Measurements from ENCODE around the gene ARRDC2.
"Not testable (repeated sequence)": the region's sequence is repeated elsewhere in the genome, so short reads cannot be mapped to it uniquely, and the experiment has no call there.

ARRDC2 gene

GRCh38 chr19:18007917-18008673 is at the start of gene ARRDC2:
Gene ARRDC2 (plus strand): TSS chr19:18008170. CDS start chr19:18008311, 141 bp downstream.
- DNase-seq: peak; percentile 96

DNA sequence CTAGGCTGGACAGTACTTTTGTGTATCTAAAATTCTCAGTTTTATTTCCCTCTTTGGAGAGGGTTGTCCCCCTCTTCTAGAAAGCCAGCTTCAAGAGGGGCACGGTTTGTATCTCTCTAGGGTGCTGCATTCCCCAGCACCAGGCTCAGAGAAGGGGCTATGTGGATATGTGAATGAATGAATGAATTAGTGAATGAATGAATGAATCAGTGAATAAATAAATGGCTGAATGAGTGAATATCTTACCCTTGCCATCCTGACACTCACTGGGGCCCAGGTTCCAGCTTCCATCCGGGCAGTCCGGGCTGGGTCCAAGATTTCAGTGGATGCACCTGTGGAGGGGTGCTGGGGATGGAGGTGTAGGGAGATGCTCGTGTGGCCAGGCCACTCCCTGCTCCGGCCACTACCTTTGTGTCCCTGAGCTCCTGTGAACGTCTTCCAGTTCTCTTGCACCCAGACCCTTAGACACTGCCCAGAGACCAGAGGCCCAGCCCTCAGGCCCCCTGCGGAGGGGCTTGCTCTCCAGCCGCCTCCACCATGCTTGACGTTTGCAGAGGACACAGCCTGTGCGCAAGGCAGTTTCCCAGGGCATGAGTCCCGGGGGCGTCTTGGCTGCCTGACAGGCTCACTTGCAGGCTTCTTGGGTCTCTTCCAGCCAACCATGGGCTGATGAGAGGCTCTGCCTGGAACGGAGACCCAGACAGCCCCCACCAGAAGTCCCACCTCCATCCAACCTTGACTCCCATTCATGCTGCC is 43.9 kb upstream of the ARRDC2 start:
- no peak for DNase-seq

- no peak for DNase-seq
Measured at GRCh38 chr19:17965370-17966128, 42.4 kb upstream of the ARRDC2 start.

DNA sequence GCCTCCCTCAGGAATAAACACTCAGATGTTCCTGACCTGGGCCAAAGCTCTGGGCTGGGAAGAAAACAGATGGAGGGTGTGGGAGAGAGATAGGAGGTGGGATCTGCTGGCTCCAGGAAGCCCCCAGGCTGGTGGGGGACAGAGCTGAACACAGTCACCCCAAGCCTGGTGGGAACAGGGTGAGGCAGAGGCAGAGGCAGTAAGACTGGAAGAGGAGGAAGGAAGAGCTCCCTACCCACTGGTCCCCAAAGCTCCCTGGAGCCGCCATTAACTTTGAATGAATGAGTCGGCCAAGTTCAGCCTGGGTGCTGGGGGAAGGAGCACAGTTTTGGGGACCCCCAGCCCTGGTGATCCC is 41.9 kb upstream of the ARRDC2 start:
- no peak for DNase-seq

DNA sequence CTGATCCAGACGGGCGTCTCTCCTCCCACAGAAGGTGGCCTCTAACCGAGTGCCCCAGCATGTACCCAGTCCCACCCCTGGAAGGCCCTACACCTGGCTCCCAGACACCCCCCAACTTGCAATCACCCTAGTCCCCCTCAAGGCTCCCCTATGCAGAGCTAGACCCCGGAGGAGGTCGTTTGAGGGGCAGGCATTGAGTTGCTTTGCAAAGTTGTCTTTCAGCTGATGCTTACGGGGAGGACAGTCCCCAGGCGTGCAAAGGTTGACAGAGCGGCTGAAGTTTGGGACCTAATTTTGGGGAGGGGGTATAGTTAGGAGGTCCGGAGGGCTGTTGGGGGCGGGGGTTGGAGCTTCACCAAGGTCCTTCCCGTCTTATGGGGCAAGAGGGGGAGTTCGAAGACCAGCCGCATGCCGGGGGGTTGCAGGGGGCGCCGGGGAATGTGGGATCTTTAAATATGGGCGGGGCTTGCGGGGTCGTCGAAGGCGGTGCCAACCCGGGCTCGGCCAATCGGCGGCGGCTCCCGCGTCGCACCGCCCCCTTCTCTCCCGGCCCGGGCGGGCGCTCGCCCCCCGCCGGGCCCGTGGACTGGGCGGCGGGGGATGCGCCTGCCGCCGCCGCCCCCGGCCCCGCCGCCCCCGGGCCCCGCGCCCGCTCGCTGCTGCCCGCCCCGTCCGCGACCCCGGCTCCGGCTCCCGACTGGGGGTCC is 41.3 kb upstream of the ARRDC2 start, which contains the start of gene KCNN1:
Gene KCNN1, plus strand, starts transcription at position 558 of the 707 bp plus-strand sequence. CDS start 6,782 bp downstream, outside the sequence.
- no peak for DNase-seq

DNA sequence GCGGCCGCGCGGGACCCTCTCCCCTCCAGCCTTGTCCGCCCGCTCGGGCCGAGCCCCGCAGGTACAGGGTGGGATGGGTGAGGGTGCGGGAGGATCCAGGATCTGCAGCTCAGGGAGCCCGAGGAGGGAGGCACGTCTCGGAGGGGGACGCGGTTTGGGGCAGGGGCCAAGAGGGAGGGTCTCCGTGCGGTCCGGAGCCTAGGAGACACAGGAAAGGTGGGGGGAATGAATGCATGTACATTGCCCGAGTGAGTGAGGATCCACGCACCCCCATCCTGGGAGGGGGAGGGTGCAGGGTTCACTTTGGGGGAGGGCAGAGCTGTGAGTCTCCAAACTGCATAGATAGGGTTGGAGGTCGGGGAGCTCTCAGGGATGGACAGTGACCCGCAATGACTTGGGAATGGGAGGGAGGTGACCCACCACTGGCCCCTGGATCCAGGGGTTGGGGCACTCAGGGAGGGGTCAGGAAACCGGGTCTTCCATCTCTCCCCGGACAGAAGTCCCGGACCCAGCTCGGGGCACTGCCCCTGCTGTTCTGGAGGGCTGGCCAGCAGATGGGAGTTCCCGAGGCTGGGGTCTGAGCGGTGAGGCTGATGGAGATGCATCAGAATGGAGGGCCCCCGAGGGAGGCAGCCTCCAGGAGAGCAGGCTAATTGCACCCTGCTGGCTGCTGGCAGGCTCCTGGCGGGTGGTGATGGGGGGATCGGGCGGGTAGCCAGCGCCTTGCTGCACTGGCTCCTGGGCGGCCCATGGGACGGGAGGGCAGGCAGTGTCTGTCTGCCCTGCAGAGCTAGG is 40.5 kb upstream of the ARRDC2 start:
- DNase-seq: no peak

DNA sequence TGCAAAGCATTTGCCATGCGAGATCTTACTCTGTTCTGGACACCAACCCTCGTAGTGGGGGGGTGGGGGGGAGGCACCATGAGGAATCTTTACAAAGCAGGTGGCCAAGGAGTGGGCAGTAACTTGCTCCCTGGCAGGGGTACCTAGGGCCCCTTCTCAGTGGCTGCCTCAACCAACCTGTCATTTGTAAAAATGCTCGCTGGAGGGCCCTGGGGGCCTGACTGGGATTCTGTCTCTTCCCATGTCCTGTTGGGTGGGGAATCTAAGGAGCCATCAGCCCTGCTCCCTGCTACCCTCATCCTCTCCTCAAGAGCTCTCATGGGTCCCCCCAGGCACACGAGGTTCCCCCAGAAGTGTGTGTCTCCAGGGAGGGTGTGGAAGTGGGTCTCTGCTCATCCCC is 39.6 kb upstream of the ARRDC2 start:
- DNase-seq: no peak

DNA sequence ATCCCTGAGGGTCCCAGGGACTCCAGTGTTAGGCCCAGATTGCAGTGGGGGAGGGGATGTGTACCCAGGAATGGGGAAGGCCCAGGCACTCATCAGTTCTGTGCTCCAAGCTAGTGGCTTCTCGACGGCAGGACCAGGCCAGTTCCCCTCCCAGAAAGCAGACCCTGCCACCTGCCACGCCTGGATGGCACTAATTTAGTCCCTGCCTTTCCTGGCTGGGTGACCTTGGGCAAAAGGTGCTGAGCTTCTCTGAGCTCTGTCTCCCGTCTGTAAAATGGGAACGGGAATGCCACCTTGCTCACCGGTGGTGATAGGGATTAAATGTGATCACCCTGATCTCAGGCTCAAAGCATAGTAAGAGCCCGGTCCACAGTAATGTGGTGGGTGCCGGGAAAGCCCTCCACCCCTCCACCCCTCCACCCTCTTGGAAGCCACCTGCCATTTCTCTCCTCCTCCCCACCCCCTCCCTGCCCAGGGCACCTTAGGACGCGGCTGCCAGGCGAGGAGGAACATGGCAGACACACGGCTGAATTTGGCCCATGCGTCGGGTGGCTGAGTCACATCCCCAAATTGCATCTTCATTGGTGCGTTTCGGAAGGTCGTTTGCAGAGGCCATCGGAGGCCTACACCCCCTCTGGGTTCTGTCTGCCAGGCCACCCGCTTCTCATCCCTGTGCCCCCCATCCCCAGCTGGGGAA is 38.7 kb upstream of the ARRDC2 start:
- DNase-seq: no peak

GRCh38 chr19:17972230-17972629 is 35.7 kb upstream of the ARRDC2 start:
- DNase-seq: no peak

DNA sequence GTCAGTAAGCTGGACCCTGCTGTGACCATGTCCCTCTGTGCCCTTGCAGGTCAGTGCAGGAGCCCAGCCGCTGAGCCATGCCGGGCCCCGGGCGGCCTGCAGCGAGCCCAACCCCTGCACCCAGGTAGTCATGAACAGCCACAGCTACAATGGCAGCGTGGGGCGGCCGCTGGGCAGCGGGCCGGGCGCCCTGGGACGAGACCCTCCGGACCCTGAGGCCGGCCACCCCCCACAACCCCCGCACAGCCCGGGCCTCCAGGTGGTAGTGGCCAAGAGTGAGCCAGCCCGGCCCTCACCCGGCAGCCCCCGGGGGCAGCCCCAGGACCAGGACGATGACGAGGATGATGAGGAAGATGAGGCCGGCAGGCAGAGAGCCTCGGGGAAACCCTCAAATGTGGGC is 34.2 kb upstream of the ARRDC2 start:
- no peak for DNase-seq

DNA sequence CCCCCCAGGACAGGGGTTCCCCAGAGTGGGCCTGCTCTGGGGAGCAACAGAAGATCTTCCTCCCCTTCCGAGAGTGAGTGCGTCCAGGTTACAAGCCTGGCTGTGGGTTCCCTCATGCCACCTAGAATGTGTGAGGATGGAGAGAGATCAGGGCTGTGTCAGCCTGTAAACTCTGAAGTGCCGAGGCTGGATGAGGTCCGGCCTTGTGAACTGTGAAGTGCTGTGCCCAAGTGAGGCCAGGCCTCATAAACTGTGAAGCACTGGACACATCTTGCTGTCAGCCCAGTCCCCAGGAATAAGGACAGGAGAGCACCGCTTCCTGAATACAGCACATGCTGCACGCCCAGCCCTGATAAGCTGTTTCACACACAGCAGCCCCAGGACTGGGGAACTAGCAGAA is 33.4 kb upstream of the ARRDC2 start:
- no peak for DNase-seq

DNA sequence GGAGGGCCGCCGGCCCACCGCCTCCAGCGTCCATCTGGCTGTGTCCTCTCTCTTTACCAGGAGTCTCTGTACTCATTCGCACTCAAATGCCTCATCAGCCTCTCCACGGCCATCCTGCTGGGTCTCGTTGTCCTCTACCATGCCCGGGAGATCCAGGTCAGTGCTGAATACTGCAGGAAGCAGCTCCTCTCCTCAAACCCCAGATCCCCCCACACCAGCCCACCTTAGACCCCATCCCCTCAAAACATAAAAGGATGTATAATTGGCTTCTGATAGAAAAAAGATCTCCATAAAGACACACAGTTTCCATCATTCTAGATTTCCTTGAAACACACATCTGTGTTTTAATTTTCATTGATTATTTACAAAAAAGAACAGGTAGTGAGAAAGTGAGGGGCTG is 32.9 kb upstream of the ARRDC2 start:
- DNase-seq: no peak

GRCh38 chr19:17977021-17977420 is 30.9 kb upstream of the ARRDC2 start:
- no peak for DNase-seq

GRCh38 chr19:17977488-17977887 is 30.5 kb upstream of the ARRDC2 start:
- no peak for DNase-seq

DNA sequence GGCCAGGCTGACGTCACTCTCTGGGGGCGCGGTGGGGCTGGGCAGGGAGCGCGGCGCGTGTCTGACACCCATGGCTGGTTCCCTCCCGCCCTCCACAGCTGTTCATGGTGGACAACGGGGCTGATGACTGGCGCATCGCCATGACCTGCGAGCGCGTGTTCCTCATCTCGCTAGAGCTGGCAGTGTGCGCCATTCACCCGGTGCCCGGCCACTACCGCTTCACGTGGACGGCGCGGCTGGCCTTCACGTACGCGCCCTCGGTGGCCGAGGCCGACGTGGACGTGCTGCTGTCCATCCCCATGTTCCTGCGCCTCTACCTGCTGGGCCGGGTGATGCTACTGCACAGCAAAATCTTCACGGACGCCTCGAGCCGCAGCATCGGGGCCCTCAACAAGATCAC is 26.4 kb upstream of the ARRDC2 start:
- DNase-seq: no peak

GRCh38 chr19:17982430-17982829 is 25.5 kb upstream of the ARRDC2 start:
- no peak for DNase-seq

DNA sequence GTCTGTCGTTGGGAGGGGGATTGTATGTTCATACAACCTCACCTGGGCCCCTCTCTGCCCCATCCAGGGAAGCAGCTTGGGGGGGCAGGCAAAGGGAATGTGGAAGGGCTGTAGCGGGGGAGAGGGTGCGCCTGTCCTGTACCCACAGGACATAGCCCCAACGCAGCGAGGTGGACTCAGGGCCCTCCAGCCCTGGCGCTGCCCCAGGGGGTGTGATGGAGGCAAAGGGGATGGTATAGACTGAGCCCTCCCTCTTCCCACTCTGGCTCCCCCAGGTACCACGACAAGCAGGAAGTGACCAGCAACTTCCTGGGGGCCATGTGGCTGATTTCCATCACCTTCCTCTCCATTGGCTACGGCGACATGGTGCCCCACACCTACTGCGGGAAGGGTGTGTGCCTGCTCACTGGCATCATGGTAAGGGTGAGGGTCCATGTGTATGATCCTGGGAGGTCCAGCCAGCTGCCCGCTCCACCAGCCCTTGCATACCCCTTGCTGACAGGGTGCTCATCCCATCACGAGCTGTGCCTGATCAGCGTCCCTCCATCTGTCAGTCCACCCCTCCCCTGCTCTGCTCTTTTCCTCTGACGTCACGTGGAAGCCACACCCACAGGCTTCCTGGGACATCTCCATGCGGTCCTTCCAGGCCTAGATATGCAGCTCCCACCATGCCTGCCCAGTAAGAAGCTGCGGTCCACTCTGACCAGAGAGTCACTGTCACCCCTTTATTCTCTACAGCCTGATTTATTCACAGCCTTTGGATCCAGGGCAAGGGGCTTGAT is 22.7 kb upstream of the ARRDC2 start:
- DNase-seq: no peak

- not testable (repeated sequence) for DNase-seq
Measured at GRCh38 chr19:17986569-17986968, 21.4 kb upstream of the ARRDC2 start.

DNA sequence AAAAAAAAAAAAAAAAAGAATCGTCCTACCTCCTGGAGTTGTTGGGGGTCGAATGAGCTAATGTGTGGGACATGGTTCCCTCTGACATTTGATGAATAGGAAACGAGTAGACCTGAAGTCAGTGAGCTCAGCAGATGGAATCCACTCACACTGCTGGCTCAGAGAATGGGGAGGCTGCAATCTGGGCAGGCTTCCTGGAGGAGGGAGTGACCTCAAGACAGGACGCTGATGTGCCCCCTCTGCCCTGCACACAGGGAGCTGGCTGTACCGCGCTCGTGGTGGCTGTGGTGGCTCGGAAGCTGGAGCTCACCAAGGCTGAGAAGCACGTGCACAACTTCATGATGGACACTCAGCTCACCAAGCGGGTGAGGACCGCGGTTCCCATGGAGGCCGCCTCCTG is 19.8 kb upstream of the ARRDC2 start:
- DNase-seq: no peak

DNA sequence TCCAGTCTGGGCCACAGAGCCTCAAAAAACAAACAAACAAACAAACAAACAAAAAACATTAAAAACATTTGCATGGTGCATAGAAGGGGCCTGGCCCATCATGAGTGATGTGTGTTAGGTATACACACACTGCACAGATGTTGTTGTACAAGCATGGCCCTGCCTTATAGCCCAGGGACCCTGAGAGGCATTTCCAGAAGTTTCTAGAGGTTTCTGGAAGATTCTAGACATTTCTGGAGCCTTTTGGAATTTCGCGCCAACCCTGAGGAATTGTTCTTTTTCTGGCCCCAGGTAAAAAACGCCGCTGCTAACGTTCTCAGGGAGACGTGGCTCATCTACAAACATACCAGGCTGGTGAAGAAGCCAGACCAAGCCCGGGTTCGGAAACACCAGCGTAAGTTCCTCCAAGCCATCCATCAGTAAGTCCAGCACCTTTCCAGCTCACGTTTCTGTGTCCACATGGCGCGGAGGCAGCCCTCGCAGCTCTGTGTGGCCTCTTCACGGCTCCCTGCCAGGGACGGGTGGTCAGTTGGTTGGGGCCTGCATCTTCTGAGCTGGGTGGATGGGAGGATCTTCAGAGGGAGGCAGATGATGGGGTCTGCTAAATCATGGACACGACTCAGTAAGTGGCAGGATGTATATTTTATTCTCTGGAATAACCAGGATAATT is 18.4 kb upstream of the ARRDC2 start:
- no peak for DNase-seq
